Measurements from ENCODE around the gene ARHGEF19. TPM values are rescaled to one million over a fixed set of nuclear protein-coding genes. Genes with fewer than 3 reads are reported as not detected.

ARHGEF19 gene
- total and polyA plus RNA-seq, 2 experiments from 2014 or later, result 8.6 to 14.2 TPM

DNA sequence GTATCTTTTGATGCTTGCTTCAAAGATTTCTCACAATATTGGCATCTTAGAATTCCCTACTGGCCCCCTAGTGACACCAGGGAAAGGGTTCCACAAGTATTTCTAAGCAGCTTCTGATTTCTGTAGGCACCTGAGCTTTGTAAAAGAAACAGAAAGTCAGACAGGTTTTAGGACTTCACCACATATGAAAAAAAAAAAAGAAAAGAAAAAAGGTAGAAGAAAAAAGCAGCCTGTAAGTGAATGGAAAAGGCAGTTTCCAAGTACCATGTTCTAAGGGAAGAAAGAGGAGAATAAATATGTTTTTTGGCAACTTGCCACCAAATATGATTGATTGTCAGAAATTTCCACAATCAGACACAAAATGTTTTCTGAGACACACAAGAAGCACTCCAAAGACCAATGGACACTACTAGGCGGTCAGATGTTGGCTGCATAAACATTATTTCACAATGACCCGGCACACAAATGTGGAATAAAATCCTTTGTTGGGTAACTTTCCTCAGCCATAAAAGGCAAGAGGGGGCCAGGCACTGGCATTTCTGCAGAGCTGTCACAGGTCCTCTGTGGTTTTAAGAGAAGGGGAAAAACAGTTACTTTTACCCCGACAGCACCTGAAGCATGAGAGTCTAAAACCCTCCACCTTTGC is 37.3 kb upstream of the ARHGEF19 start:
- peak; percentile 81 for DNase-seq
- no peaks in the 10 kb centered on the region for H3K9me3 ChIP-seq (ENCODE audit: low read depth)
- H3K4me3 ChIP-seq, result no peak overlapping the region
- peak overlapping the region; percentile 21 for H3K4me2 ChIP-seq (ENCODE audit: unreplicated experiment)
- peak overlapping the region; percentile 33 for H3K27ac ChIP-seq
- no peaks in the 10 kb centered on the region for H4K20me1 ChIP-seq (ENCODE audit: insufficient read depth)
- H3K9ac ChIP-seq, result peak overlapping the region; percentile 25; the same call in 1 of the 2 replicates
- TF ChIP-seq EZH2phosphoT487 (IDR thresholded peaks at IDR 0.05; ENCODE audit: insufficient read depth, low read depth) (no peak), EZH2 (IDR thresholded peaks at IDR 0.05; ENCODE audit: insufficient read depth, poor library complexity, severe bottlenecking) (no peak)
- no peaks in the 10 kb centered on the region for H3K9me2 ChIP-seq (ENCODE audit: insufficient read depth)
- peaks cover 35% of the 10 kb centered on the region for H3K4me1 ChIP-seq (ENCODE audit: insufficient read depth)
- no peak overlapping the region for H2AFZ ChIP-seq
- WGBS, 2 experiments (ENCODE audit: low coverage in 1 of 2, low lambda C conversion rate in 2 of 2, missing lambda C conversion rate in 2 of 2), result 30 to 46% methylated on average over 3 of the region's 3 CpGs
- in situ Hi-C loops (cut with MboI), result loop anchor here (10.0 kb wide), 1 partner anchor 165 kb away; no protein-coding TSS in a partner anchor
- peaks cover 26% of the 10 kb centered on the region; the same call in 1 of the 2 replicates for H3F3A ChIP-seq (ENCODE audit: insufficient read depth)
- H3K79me2 ChIP-seq (ENCODE audit: insufficient read depth), result peaks cover 12% of the 10 kb centered on the region; the same call in 1 of the 2 replicates
- peaks cover 7% of the 10 kb centered on the region; the same call in 1 of the 2 replicates for H3K36me3 ChIP-seq (ENCODE audit: low read depth)
- no peaks in the 10 kb centered on the region for H3K27me3 ChIP-seq (replicated peaks; ENCODE audit: insufficient read depth)

- in situ Hi-C loops (cut with MboI), result loop anchor here (10.0 kb wide), 1 partner anchor 164 kb away; no protein-coding TSS in a partner anchor
Measured at GRCh38 chr1:16248603-16249516, 36.4 kb upstream of the ARHGEF19 start.

DNA sequence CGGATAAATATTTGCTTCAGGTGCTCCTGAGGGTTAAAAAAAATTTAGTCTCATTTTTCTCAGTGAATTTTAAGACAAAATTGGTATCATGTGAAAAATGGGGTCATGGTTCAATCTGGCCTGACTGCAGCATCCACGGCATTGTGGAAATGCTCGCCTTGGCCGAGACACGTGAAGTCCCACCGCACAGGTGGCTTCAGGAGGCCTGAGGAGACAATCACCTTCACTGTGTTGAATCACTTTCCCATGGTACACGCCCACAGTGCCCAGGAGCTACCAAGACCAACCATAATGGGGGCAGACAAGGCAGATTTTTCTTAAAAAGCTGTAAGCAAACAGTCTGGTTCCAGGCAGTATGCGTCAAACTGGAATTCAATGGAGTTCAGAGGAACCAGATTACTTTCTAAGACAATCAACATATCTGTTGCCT is 35.6 kb upstream of the ARHGEF19 start:
- H3K27ac ChIP-seq, result peak overlapping the region; percentile 30

More at GRCh38 chr1:16248603-16249516, 36.4 kb upstream of the ARHGEF19 start:
- peak overlapping the region; percentile 30 for H3K27ac ChIP-seq
- no peaks in the 10 kb centered on the region for H4K20me1 ChIP-seq (ENCODE audit: insufficient read depth)
- peaks cover 12% of the 10 kb centered on the region; the same call in 1 of the 2 replicates for H3K79me2 ChIP-seq (ENCODE audit: insufficient read depth)
- H3F3A ChIP-seq (ENCODE audit: insufficient read depth), result peaks cover 21% of the 10 kb centered on the region; the same call in 1 of the 2 replicates
- WGBS, 2 experiments (ENCODE audit: low coverage in 1 of 2, low lambda C conversion rate in 2 of 2, missing lambda C conversion rate in 2 of 2), result 25 to 28% methylated on average over 7 of the region's 7 CpGs
- peak; percentile 62 for DNase-seq
- peak overlapping the region; percentile 42 for H3K4me2 ChIP-seq (ENCODE audit: unreplicated experiment)
- peaks cover 31% of the 10 kb centered on the region for H3K4me1 ChIP-seq (ENCODE audit: insufficient read depth)
- peak overlapping the region; percentile 25; the same call in 1 of the 2 replicates for H3K9ac ChIP-seq
- no peaks in the 10 kb centered on the region for H3K27me3 ChIP-seq (replicated peaks; ENCODE audit: insufficient read depth)
- peaks cover 7% of the 10 kb centered on the region; the same call in 1 of the 2 replicates for H3K36me3 ChIP-seq (ENCODE audit: low read depth)
- H3K4me3 ChIP-seq, result no peak overlapping the region
- H2AFZ ChIP-seq, result no peak overlapping the region
- H3K9me2 ChIP-seq (ENCODE audit: insufficient read depth), result no peaks in the 10 kb centered on the region
- H3K9me3 ChIP-seq (ENCODE audit: low read depth), result no peaks in the 10 kb centered on the region
- TF ChIP-seq EZH2 (IDR thresholded peaks at IDR 0.05; ENCODE audit: insufficient read depth, poor library complexity, severe bottlenecking) (no peak), EZH2phosphoT487 (IDR thresholded peaks at IDR 0.05; ENCODE audit: insufficient read depth, low read depth) (no peak)

GRCh38 chr1:16247441-16247840 is 35.0 kb upstream of the ARHGEF19 start:
- no peaks in the 10 kb centered on the region for H3K27me3 ChIP-seq (replicated peaks; ENCODE audit: insufficient read depth)
- peaks cover 12% of the 10 kb centered on the region; the same call in 1 of the 2 replicates for H3K79me2 ChIP-seq (ENCODE audit: insufficient read depth)
- H3K9me2 ChIP-seq (ENCODE audit: insufficient read depth), result no peaks in the 10 kb centered on the region
- peaks cover 19% of the 10 kb centered on the region; the same call in 1 of the 2 replicates for H3F3A ChIP-seq (ENCODE audit: insufficient read depth)
- H3K9ac ChIP-seq, result no peak overlapping the region
- H3K4me1 ChIP-seq (ENCODE audit: insufficient read depth), result peaks cover 31% of the 10 kb centered on the region
- no peak overlapping the region for H3K4me2 ChIP-seq (ENCODE audit: unreplicated experiment)
- peaks cover 7% of the 10 kb centered on the region; the same call in 1 of the 2 replicates for H3K36me3 ChIP-seq (ENCODE audit: low read depth)
- no peak overlapping the region for H3K27ac ChIP-seq
- TF ChIP-seq EZH2phosphoT487 (IDR thresholded peaks at IDR 0.05; ENCODE audit: insufficient read depth, low read depth), result no peak
- no peak for DNase-seq
- no peaks in the 10 kb centered on the region for H4K20me1 ChIP-seq (ENCODE audit: insufficient read depth)
- WGBS, 2 experiments (ENCODE audit: low coverage in 1 of 2, low lambda C conversion rate in 2 of 2, missing lambda C conversion rate in 2 of 2), result 54 to 63% methylated on average over 2 of the region's 2 CpGs
- in situ Hi-C loops (cut with MboI), result loop anchor here (10.0 kb wide), 1 partner anchor 163 kb away; no protein-coding TSS in a partner anchor
- no peak overlapping the region for H3K4me3 ChIP-seq
- no peak overlapping the region for H2AFZ ChIP-seq
- no peaks in the 10 kb centered on the region for H3K9me3 ChIP-seq (ENCODE audit: low read depth)

More for the DNA sequence above, 35.6 kb upstream of the ARHGEF19 start:
- no peak overlapping the region for H3K9ac ChIP-seq
- H3K27me3 ChIP-seq (replicated peaks; ENCODE audit: insufficient read depth), result no peaks in the 10 kb centered on the region
- no peak overlapping the region for H2AFZ ChIP-seq
- peaks cover 19% of the 10 kb centered on the region; the same call in 1 of the 2 replicates for H3F3A ChIP-seq (ENCODE audit: insufficient read depth)
- H3K9me3 ChIP-seq (ENCODE audit: low read depth), result no peaks in the 10 kb centered on the region
- DNase-seq, result no peak
- H3K4me2 ChIP-seq (ENCODE audit: unreplicated experiment), result no peak overlapping the region
- H3K4me3 ChIP-seq, result no peak overlapping the region
- no peaks in the 10 kb centered on the region for H4K20me1 ChIP-seq (ENCODE audit: insufficient read depth)
- H3K9me2 ChIP-seq (ENCODE audit: insufficient read depth), result no peaks in the 10 kb centered on the region
- 91 to 97% methylated on average over 8 of the region's 8 CpGs for WGBS, 2 experiments (ENCODE audit: low coverage in 1 of 2, low lambda C conversion rate in 2 of 2, missing lambda C conversion rate in 2 of 2)
- H3K4me1 ChIP-seq (ENCODE audit: insufficient read depth), result peaks cover 31% of the 10 kb centered on the region
- in situ Hi-C loops (cut with MboI), result loop anchor here (10.0 kb wide), 1 partner anchor 163 kb away; no protein-coding TSS in a partner anchor
- TF ChIP-seq EZH2phosphoT487 (IDR thresholded peaks at IDR 0.05; ENCODE audit: insufficient read depth, low read depth) (no peak), EZH2 (IDR thresholded peaks at IDR 0.05; ENCODE audit: insufficient read depth, poor library complexity, severe bottlenecking) (no peak)
- H3K79me2 ChIP-seq (ENCODE audit: insufficient read depth), result peaks cover 12% of the 10 kb centered on the region; the same call in 1 of the 2 replicates
- peaks cover 7% of the 10 kb centered on the region; the same call in 1 of the 2 replicates for H3K36me3 ChIP-seq (ENCODE audit: low read depth)

Measured in GM23248 (cell line).